GM12872 (cell line): ENCODE results near the gene ACVRL1.
A peak's percentile ranks its signal among the peaks of the same experiment; 100 is the strongest.

Experiments
- TF ChIP-seq, protein P1 (sequence below): IDR thresholded peaks from 3 replicates; pipeline ENCODE4 v1.5.1; 2011; ENCODE audit warnings: low read depth, mild to moderate bottlenecking, low read length, moderate library complexity; ENCODE audit not compliant: insufficient read depth

ACVRL1 gene

DNA sequence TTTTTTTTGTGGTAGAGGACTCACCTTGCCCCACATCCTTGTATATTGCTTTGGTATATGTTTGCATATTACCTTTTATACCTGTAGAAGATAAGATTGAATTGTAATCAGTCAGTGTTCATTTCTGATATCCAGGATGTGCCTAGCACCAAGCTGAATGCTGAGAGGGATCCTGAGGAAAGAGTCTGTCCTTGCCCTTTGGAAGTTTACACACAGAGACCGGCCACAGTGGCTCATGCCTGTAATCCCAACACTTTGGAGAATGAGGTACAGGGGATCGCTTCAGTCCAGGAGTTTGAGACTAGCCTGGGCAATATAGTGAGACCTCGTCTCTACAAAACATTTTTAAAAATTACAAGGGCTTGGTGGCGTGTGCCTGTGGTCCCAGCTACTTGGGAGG lies 52.6 kb downstream of the ACVRL1 start:
- TF ChIP-seq, protein P1, sequence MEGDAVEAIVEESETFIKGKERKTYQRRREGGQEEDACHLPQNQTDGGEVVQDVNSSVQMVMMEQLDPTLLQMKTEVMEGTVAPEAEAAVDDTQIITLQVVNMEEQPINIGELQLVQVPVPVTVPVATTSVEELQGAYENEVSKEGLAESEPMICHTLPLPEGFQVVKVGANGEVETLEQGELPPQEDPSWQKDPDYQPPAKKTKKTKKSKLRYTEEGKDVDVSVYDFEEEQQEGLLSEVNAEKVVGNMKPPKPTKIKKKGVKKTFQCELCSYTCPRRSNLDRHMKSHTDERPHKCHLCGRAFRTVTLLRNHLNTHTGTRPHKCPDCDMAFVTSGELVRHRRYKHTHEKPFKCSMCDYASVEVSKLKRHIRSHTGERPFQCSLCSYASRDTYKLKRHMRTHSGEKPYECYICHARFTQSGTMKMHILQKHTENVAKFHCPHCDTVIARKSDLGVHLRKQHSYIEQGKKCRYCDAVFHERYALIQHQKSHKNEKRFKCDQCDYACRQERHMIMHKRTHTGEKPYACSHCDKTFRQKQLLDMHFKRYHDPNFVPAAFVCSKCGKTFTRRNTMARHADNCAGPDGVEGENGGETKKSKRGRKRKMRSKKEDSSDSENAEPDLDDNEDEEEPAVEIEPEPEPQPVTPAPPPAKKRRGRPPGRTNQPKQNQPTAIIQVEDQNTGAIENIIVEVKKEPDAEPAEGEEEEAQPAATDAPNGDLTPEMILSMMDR: no peak

DNA sequence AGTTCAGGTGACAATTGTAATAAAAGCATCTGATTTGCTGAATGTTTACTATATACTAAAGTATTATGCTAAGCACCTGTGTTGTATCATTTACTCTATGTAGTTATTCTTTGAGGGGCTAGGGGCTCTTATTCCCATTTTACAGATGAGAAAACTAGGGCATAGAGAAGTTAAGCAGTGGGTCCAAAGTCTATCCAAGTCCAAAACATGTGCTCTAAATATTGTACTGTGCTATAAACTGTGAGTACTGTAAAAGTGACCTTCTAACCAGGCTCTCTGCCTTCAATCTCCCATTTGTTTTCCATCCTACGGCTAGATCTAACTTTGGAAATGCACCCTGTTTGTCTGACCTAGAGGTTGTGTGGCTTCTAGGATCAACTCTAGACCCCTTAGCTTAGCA lies 53.2 kb downstream of the ACVRL1 start:
- TF ChIP-seq, protein P1: no peak

DNA sequence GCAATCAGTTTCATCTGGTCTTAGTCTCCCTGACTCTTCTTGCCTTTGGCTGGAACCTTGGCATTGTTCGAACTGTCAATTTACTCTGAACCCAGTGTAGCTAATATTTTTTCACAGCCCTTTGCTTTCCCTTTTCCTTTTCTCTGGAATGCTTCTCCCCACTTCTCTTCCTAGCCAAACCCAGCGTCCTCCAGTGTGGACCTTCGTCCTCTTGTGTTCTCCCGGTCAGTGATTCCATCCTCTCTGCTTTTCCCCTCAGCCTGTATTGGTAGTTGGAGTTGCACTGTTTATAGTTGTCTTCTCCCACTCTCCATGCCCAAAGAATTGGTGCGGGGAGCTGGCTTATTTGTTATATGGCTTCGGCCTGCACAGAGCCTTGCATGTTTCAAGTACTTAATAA lies 53.6 kb downstream of the ACVRL1 start:
- TF ChIP-seq, protein P1: no peak

DNA sequence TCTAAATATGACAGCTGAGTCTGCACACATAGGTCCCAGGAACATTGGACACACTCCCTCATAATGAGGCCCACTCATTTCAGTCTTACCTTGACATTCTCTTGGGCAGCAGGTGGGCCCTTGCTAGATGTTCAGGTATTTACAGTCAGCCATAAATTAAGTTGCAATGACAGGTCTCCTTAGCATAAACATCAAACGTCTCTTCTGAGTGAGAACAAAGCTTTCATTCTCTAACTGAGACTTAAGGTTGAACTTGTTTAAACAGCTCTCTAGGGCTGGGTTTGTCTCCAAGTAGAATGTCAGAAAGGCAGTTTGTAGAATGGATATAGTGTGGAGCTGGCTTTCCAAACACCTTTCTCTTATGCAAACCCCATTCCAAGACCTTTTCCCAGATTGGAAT lies 54.5 kb downstream of the ACVRL1 start:
- TF ChIP-seq, protein P1: no peak

DNA sequence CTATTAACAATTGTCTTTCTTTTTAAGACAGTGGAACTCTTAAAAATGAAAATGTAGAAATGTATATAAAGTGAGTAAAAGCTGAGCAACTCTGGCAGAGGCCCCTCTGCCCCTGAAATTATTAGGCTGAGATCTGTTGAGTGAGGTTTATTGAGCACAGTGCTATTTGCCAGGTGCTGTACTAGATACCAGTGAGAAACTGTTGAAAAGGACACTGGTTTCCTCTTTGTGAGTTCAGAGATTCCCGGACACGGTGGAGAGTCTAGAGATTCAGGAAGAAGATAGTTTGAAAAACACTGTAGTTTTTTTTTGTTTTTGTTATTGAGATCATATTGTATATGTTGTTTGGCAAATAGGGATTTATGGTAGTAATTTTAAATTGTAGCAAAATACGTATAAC lies 55.4 kb downstream of the ACVRL1 start:
- TF ChIP-seq, protein P1: no peak

DNA sequence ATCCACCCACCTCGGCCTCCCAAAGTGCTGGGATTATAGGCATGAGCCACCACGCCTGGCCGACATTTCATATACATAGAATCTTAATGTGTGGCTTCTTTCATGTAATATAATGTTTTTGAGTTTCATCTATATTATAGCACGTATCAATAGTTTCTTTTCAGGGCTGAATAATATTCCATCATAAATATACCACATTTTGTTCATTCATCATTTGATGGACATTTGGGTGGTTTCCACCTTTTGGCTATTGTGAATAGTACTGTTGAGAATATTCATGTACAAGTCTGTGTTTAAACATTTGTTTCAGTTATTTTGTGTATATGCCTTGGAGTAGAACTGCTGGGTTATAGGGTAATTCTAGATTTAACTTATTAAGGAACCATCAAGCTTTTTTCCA lies 56.2 kb downstream of the ACVRL1 start:
- TF ChIP-seq, protein P1: no peak

DNA sequence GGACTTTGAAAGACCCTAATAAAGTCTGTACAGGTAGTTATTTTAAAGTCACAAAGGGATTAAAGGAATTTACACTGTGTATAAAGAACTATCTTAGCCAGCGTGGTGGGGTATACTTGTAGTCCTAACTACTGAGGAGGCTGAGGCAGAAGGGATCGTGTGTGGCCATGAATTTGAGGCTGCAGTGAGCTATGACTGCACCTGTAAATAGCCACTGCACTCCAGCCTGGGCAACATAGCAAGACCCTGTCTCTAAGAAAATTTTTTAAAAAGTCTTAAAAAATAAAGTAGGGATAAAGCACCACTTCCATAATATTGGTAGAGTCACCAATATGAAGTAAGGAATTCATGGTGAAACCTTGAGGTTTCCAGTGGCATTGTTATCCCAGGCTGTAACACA lies 62.3 kb downstream of the ACVRL1 start:
- TF ChIP-seq, protein P1: no peak

DNA sequence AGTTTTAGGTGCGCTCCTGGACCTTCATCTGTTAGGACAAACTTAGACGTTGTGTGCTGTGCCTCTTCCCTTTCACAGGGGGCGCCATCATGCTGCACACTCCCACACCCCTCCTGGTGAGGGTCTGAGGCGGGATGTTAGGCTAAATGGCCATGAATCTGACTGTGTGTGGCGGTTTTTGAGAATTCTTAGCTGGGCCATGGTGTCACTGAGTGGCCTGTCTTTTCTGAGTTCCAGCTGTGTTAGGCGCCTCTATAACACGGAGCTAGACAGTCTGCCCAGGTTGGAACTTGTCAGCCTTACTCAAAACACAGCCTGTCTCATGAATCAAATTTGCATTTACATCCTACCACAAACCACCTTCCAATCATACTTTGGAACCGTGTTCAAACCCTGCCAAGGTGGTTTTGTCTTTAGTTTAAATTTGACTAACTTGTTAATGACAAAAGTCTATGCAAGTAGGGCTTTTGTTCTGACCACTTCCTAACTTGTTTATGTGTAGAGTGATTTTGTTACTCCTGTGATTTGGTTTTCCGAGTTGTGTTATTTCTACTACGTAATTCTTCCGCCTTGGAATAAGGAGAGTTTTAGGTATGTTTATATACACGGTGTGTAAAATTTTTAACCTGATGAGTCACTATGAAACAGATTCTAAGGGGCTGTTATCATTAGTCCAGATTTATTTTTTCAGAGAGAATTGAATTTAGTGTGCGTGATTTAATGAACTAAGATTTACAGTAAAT lies 63.8 kb downstream of the ACVRL1 start:
- TF ChIP-seq, protein P1: peak; percentile 75
